Astrocyte (in vitro differentiated cells and primary cell): ENCODE data around the gene MYL3. TPM values are rescaled to one million over a fixed set of nuclear protein-coding genes. Genes with fewer than 3 reads are reported as not detected.

ENCODE experiments used
- DNase-seq: peaks from one replicate; pipeline ENCODE4 v3.0.0-alpha.2; 2010; ENCODE audit warnings: low read depth
- FAIRE-seq: peaks from 2 replicates; lab custom pipeline; 2011; peaks lifted over from hg19 to GRCh38; lab: Jason Lieb, UNC
- H2AFZ ChIP-seq: 2 replicates; pipeline ENCODE4 v1.6.0; 2012; ENCODE audit warnings: low read depth, low read length, inconsistent platforms
- H3K27ac ChIP-seq: 2 replicates; pipeline ENCODE4 v1.5.1; 2011; ENCODE audit warnings: low read depth, low read length, inconsistent platforms
- H3K27me3 ChIP-seq: 2 replicates; pipeline ENCODE4 v1.6.0; 2011; ENCODE audit warnings: low read length, inconsistent platforms; ENCODE audit not compliant: insufficient read depth
- H3K36me3 ChIP-seq: 2 replicates; pipeline ENCODE4 v1.5.1; 2011; ENCODE audit warnings: low read length, inconsistent platforms; ENCODE audit not compliant: insufficient read depth
- H3K4me1 ChIP-seq: 2 replicates; pipeline ENCODE4 v1.5.1; 2011; ENCODE audit warnings: low read length, inconsistent platforms; ENCODE audit not compliant: insufficient read depth
- H3K4me2 ChIP-seq: 2 replicates; pipeline ENCODE4 v1.6.0; 2012; ENCODE audit warnings: low read length, inconsistent platforms
- H3K4me3 ChIP-seq: 2 replicates; pipeline ENCODE4 v1.5.1; 2011; ENCODE audit warnings: low read depth, mild to moderate bottlenecking, low read length, inconsistent platforms; ENCODE audit not compliant: insufficient read depth
- H3K79me2 ChIP-seq: 2 replicates; pipeline ENCODE4 v1.6.0; 2012; ENCODE audit warnings: mild to moderate bottlenecking, low read length, inconsistent platforms; ENCODE audit not compliant: insufficient read depth
- H3K9ac ChIP-seq: 2 replicates; pipeline ENCODE4 v1.6.0; 2012; ENCODE audit warnings: mild to moderate bottlenecking, low read length, inconsistent platforms
- H3K9me3 ChIP-seq: 2 replicates; pipeline ENCODE4 v1.5.1; 2012; ENCODE audit warnings: low read depth, mild to moderate bottlenecking, low read length, inconsistent platforms; ENCODE audit not compliant: insufficient read depth
- H4K20me1 ChIP-seq: 2 replicates; pipeline ENCODE4 v1.6.0; 2012; ENCODE audit warnings: low read length, inconsistent platforms; ENCODE audit not compliant: insufficient read depth
- H3K27ac Mint-ChIP-seq: one replicate; pipeline ENCODE4 v1.8.0; 2021; ENCODE audit warnings: mild to moderate bottlenecking, mixed read lengths; ENCODE audit not compliant: unreplicated experiment
- H3K27me3 Mint-ChIP-seq: one replicate; pipeline ENCODE4 v1.8.0; 2021; ENCODE audit warnings: low read depth, mixed read lengths; ENCODE audit not compliant: unreplicated experiment
- H3K36me3 Mint-ChIP-seq: one replicate; pipeline ENCODE4 v1.8.0; 2021; ENCODE audit warnings: low read depth, mixed read lengths; ENCODE audit not compliant: unreplicated experiment
- H3K4me1 Mint-ChIP-seq: one replicate; pipeline ENCODE4 v1.8.0; 2021; ENCODE audit warnings: low read depth, mixed read lengths; ENCODE audit not compliant: unreplicated experiment
- H3K4me3 Mint-ChIP-seq: one replicate; pipeline ENCODE4 v1.8.0; 2021; ENCODE audit warnings: mild to moderate bottlenecking, moderate library complexity, mixed read lengths; ENCODE audit not compliant: unreplicated experiment
- H3K9me3 Mint-ChIP-seq: one replicate; pipeline ENCODE4 v1.8.0; 2021; ENCODE audit warnings: mild to moderate bottlenecking, mixed read lengths; ENCODE audit not compliant: unreplicated experiment
- EZH2 ChIP-seq: IDR thresholded peaks from 2 replicates; pipeline ENCODE4 v1.6.1; 2012; ENCODE audit warnings: mild to moderate bottlenecking, low read length, inconsistent platforms; ENCODE audit not compliant: insufficient read depth
- total RNA-seq: library from RNA; stranded (reverse); gene quantifications from 2 replicates; pipeline ENCODE4 v1.2.1, GENCODE V29; 2021
- TF ChIP-seq, protein P1 (sequence below): IDR thresholded peaks from 2 replicates; pipeline ENCODE4 v1.5.1; 2011; ENCODE audit warnings: low read depth, mild to moderate bottlenecking, inconsistent platforms, low read length, moderate library complexity; ENCODE audit not compliant: insufficient read depth

The MYL3 gene
- total RNA-seq, 1 donor from 2014 or later, result 0.89 TPM

- no peaks in the 10 kb centered on the region for H4K20me1 ChIP-seq
- no peaks in the 10 kb centered on the region for H3K4me1 ChIP-seq
- no peaks in the 10 kb centered on the region for H3K79me2 ChIP-seq
- Mint-ChIP-seq H3K27ac (no peak overlapping the region), H3K27me3 (peaks cover 62% of the 10 kb centered on the region), H3K36me3 (no peaks in the 10 kb centered on the region), H3K4me1 (no peaks in the 10 kb centered on the region), H3K9me3 (no peaks in the 10 kb centered on the region), H3K4me3 (no peak overlapping the region)
- no peaks in the 10 kb centered on the region for H3K36me3 ChIP-seq
- no peak overlapping the region for H3K4me3 ChIP-seq
- FAIRE-seq (no peak), DNase-seq (no peak)
- no peak overlapping the region for H3K27ac ChIP-seq
- no peak overlapping the region for H3K4me2 ChIP-seq
- TF ChIP-seq EZH2, result no peak
- TF ChIP-seq, protein P1, sequence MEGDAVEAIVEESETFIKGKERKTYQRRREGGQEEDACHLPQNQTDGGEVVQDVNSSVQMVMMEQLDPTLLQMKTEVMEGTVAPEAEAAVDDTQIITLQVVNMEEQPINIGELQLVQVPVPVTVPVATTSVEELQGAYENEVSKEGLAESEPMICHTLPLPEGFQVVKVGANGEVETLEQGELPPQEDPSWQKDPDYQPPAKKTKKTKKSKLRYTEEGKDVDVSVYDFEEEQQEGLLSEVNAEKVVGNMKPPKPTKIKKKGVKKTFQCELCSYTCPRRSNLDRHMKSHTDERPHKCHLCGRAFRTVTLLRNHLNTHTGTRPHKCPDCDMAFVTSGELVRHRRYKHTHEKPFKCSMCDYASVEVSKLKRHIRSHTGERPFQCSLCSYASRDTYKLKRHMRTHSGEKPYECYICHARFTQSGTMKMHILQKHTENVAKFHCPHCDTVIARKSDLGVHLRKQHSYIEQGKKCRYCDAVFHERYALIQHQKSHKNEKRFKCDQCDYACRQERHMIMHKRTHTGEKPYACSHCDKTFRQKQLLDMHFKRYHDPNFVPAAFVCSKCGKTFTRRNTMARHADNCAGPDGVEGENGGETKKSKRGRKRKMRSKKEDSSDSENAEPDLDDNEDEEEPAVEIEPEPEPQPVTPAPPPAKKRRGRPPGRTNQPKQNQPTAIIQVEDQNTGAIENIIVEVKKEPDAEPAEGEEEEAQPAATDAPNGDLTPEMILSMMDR, result no peak
- no peaks in the 10 kb centered on the region for H3K9me3 ChIP-seq
- H2AFZ ChIP-seq, result no peak overlapping the region
- peaks cover 26% of the 10 kb centered on the region for H3K27me3 ChIP-seq
- no peak overlapping the region for H3K9ac ChIP-seq
These were observed 8.0 kb upstream of the MYL3 start for GRCh38 chr3:46871222-46871621.

- Mint-ChIP-seq H3K9me3 (no peaks in the 10 kb centered on the region), H3K27ac (no peak overlapping the region), H3K4me1 (no peaks in the 10 kb centered on the region), H3K4me3 (no peak overlapping the region), H3K36me3 (no peaks in the 10 kb centered on the region), H3K27me3 (peaks cover 62% of the 10 kb centered on the region)
- H3K27me3 ChIP-seq, result peaks cover 26% of the 10 kb centered on the region
- H3K79me2 ChIP-seq, result no peaks in the 10 kb centered on the region
- no peak overlapping the region for H3K4me2 ChIP-seq
- no peak overlapping the region for H3K9ac ChIP-seq
- H3K4me3 ChIP-seq, result no peak overlapping the region
- no peak overlapping the region for H2AFZ ChIP-seq
- FAIRE-seq, result no peak
- no peaks in the 10 kb centered on the region for H4K20me1 ChIP-seq
- TF ChIP-seq, protein P1, result no peak
- no peak for TF ChIP-seq EZH2
- DNase-seq, result no peak
- no peaks in the 10 kb centered on the region for H3K9me3 ChIP-seq
- no peaks in the 10 kb centered on the region for H3K4me1 ChIP-seq
- no peaks in the 10 kb centered on the region for H3K36me3 ChIP-seq
- H3K27ac ChIP-seq, result no peak overlapping the region
These were observed 7.4 kb upstream of the MYL3 start for GRCh38 chr3:46870651-46871050.

GRCh38 chr3:46869440-46869839, 6.2 kb upstream of the MYL3 start:
- TF ChIP-seq, protein P1, result no peak
- no peak for TF ChIP-seq EZH2
- H3K36me3 Mint-ChIP-seq, result no peaks in the 10 kb centered on the region
- Histone ChIP-seq H3K4me2 (no peak overlapping the region), H4K20me1 (no peaks in the 10 kb centered on the region), H3K9ac (no peak overlapping the region), H3K27me3 (peaks cover 24% of the 10 kb centered on the region), H3K27ac (no peak overlapping the region), H3K36me3 (no peaks in the 10 kb centered on the region), H3K9me3 (no peaks in the 10 kb centered on the region), H3K4me3 (no peak overlapping the region), H2AFZ (no peak overlapping the region), H3K79me2 (no peaks in the 10 kb centered on the region), H3K4me1 (no peaks in the 10 kb centered on the region)
- H3K27ac Mint-ChIP-seq, result no peak overlapping the region
- DNase-seq (no peak), FAIRE-seq (no peak)
- H3K4me1 Mint-ChIP-seq, result no peaks in the 10 kb centered on the region
- H3K9me3 Mint-ChIP-seq, result no peaks in the 10 kb centered on the region
- H3K4me3 Mint-ChIP-seq, result no peak overlapping the region
- peaks cover 62% of the 10 kb centered on the region for H3K27me3 Mint-ChIP-seq
